Measurements from ENCODE around the gene PTPN9.

Gene PTPN9

GRCh38 chr15:75436881-75437280 is 142.2 kb downstream of the PTPN9 start:
- Histone ChIP-seq H3K4me3 (ENCODE audit: extremely low read depth, insufficient read depth, low read length, poor library complexity, severe bottlenecking) (no peak overlapping the region), H3K36me3 (ENCODE audit: control insufficient read depth, insufficient read depth, low read length) (peaks cover 59% of the 10 kb centered on the region), H3K9me3 (ENCODE audit: control insufficient read depth, low read length) (no peaks in the 10 kb centered on the region), H3K4me1 (ENCODE audit: control insufficient read depth, insufficient read depth, low read length, poor library complexity, severe bottlenecking) (no peaks in the 10 kb centered on the region), H3K27ac (ENCODE audit: low read depth, low read length, severe bottlenecking) (no peak overlapping the region)
- 92 to 100% methylated on average over 3 to 5 of the region's 5 CpGs for WGBS, 2 experiments (ENCODE audit: insufficient coverage in 2 of 2)

GRCh38 chr15:75431682-75432081 is 147.4 kb downstream of the PTPN9 start:
- peaks cover 62% of the 10 kb centered on the region for H3K36me3 ChIP-seq (ENCODE audit: control insufficient read depth, insufficient read depth, low read length)
- no peaks in the 10 kb centered on the region for H3K9me3 ChIP-seq (ENCODE audit: control insufficient read depth, low read length)
- H3K4me3 ChIP-seq (ENCODE audit: extremely low read depth, insufficient read depth, low read length, poor library complexity, severe bottlenecking) = no peak overlapping the region
- no peaks in the 10 kb centered on the region for H3K4me1 ChIP-seq (ENCODE audit: control insufficient read depth, insufficient read depth, low read length, poor library complexity, severe bottlenecking)
- no peak overlapping the region for H3K27ac ChIP-seq (ENCODE audit: low read depth, low read length, severe bottlenecking)
- whole genome bisulfite sequencing, 2 experiments (ENCODE audit: insufficient coverage in 2 of 2) = 86% methylated on average over 1 of the region's 1 CpG; no CpG with 5 or more reads in 1 of the 2 experiments

- 100% methylated on average over 1 to 2 of the region's 2 CpGs for WGBS, 2 experiments (ENCODE audit: insufficient coverage in 2 of 2)
These were observed 147.8 kb downstream of the PTPN9 start for GRCh38 chr15:75431270-75431669.

GRCh38 chr15:75430259-75430658 is 148.9 kb downstream of the PTPN9 start:
- no peak overlapping the region for H3K27ac ChIP-seq (ENCODE audit: low read depth, low read length, severe bottlenecking)
- no peak overlapping the region for H3K4me3 ChIP-seq (ENCODE audit: extremely low read depth, insufficient read depth, low read length, poor library complexity, severe bottlenecking)
- H3K4me1 ChIP-seq (ENCODE audit: control insufficient read depth, insufficient read depth, low read length, poor library complexity, severe bottlenecking) = no peaks in the 10 kb centered on the region
- WGBS, 2 experiments (ENCODE audit: insufficient coverage in 2 of 2) = 95 to 98% methylated on average over 6 to 7 of the region's 7 CpGs
- no peaks in the 10 kb centered on the region for H3K9me3 ChIP-seq (ENCODE audit: control insufficient read depth, low read length)
- peaks cover 61% of the 10 kb centered on the region for H3K36me3 ChIP-seq (ENCODE audit: control insufficient read depth, insufficient read depth, low read length)

More at GRCh38 chr15:75431270-75431669, 147.8 kb downstream of the PTPN9 start:
- no peak overlapping the region for H3K27ac ChIP-seq (ENCODE audit: low read depth, low read length, severe bottlenecking)
- H3K36me3 ChIP-seq (ENCODE audit: control insufficient read depth, insufficient read depth, low read length) = peaks cover 65% of the 10 kb centered on the region
- no peaks in the 10 kb centered on the region for H3K4me1 ChIP-seq (ENCODE audit: control insufficient read depth, insufficient read depth, low read length, poor library complexity, severe bottlenecking)
- no peak overlapping the region for H3K4me3 ChIP-seq (ENCODE audit: extremely low read depth, insufficient read depth, low read length, poor library complexity, severe bottlenecking)
- no peaks in the 10 kb centered on the region for H3K9me3 ChIP-seq (ENCODE audit: control insufficient read depth, low read length)

GRCh38 chr15:75428152-75428551 is 151.0 kb downstream of the PTPN9 start:
- Histone ChIP-seq H3K36me3 (ENCODE audit: control insufficient read depth, insufficient read depth, low read length) (peaks cover 64% of the 10 kb centered on the region), H3K4me1 (ENCODE audit: control insufficient read depth, insufficient read depth, low read length, poor library complexity, severe bottlenecking) (no peaks in the 10 kb centered on the region), H3K9me3 (ENCODE audit: control insufficient read depth, low read length) (no peaks in the 10 kb centered on the region), H3K27ac (ENCODE audit: low read depth, low read length, severe bottlenecking) (no peak overlapping the region), H3K4me3 (ENCODE audit: extremely low read depth, insufficient read depth, low read length, poor library complexity, severe bottlenecking) (no peak overlapping the region)
- WGBS, 2 experiments (ENCODE audit: insufficient coverage in 2 of 2) = 91 to 100% methylated on average over 2 of the region's 3 CpGs

- no peak overlapping the region for H3K4me3 ChIP-seq (ENCODE audit: extremely low read depth, insufficient read depth, low read length, poor library complexity, severe bottlenecking)
- no peak overlapping the region for H3K27ac ChIP-seq (ENCODE audit: low read depth, low read length, severe bottlenecking)
- no peaks in the 10 kb centered on the region for H3K4me1 ChIP-seq (ENCODE audit: control insufficient read depth, insufficient read depth, low read length, poor library complexity, severe bottlenecking)
- H3K36me3 ChIP-seq (ENCODE audit: control insufficient read depth, insufficient read depth, low read length) = peaks cover 76% of the 10 kb centered on the region
- H3K9me3 ChIP-seq (ENCODE audit: control insufficient read depth, low read length) = no peaks in the 10 kb centered on the region
- WGBS, 2 experiments (ENCODE audit: insufficient coverage in 2 of 2) = 100% methylated on average over 1 of the region's 3 CpGs; no CpG with 5 or more reads in 1 of the 2 experiments
These were observed 153.1 kb downstream of the PTPN9 start for GRCh38 chr15:75425966-75426500.

GRCh38 chr15:75422554-75422953 is 156.6 kb downstream of the PTPN9 start:
- H3K9me3 ChIP-seq (ENCODE audit: control insufficient read depth, low read length) = no peaks in the 10 kb centered on the region
- H3K36me3 ChIP-seq (ENCODE audit: control insufficient read depth, insufficient read depth, low read length) = peaks cover 81% of the 10 kb centered on the region
- no peaks in the 10 kb centered on the region for H3K4me1 ChIP-seq (ENCODE audit: control insufficient read depth, insufficient read depth, low read length, poor library complexity, severe bottlenecking)
- 80 to 98% methylated on average over 1 to 5 of the region's 5 CpGs for WGBS, 2 experiments (ENCODE audit: insufficient coverage in 2 of 2)
- no peak overlapping the region for H3K4me3 ChIP-seq (ENCODE audit: extremely low read depth, insufficient read depth, low read length, poor library complexity, severe bottlenecking)
- H3K27ac ChIP-seq (ENCODE audit: low read depth, low read length, severe bottlenecking) = no peak overlapping the region

GRCh38 chr15:75420698-75421097 is 158.4 kb downstream of the PTPN9 start:
- Histone ChIP-seq H3K4me3 (ENCODE audit: extremely low read depth, insufficient read depth, low read length, poor library complexity, severe bottlenecking) (no peak overlapping the region), H3K27ac (ENCODE audit: low read depth, low read length, severe bottlenecking) (no peak overlapping the region), H3K9me3 (ENCODE audit: control insufficient read depth, low read length) (no peaks in the 10 kb centered on the region), H3K4me1 (ENCODE audit: control insufficient read depth, insufficient read depth, low read length, poor library complexity, severe bottlenecking) (no peaks in the 10 kb centered on the region), H3K36me3 (ENCODE audit: control insufficient read depth, insufficient read depth, low read length) (peaks cover 73% of the 10 kb centered on the region)

- H3K4me3 ChIP-seq (ENCODE audit: extremely low read depth, insufficient read depth, low read length, poor library complexity, severe bottlenecking) = no peak overlapping the region
- H3K36me3 ChIP-seq (ENCODE audit: control insufficient read depth, insufficient read depth, low read length) = peaks cover 78% of the 10 kb centered on the region
- no peak overlapping the region for H3K27ac ChIP-seq (ENCODE audit: low read depth, low read length, severe bottlenecking)
- H3K9me3 ChIP-seq (ENCODE audit: control insufficient read depth, low read length) = no peaks in the 10 kb centered on the region
- 90 to 100% methylated on average over 1 of the region's 1 CpG for WGBS, 2 experiments (ENCODE audit: insufficient coverage in 2 of 2)
- H3K4me1 ChIP-seq (ENCODE audit: control insufficient read depth, insufficient read depth, low read length, poor library complexity, severe bottlenecking) = no peaks in the 10 kb centered on the region
These were observed 162.5 kb downstream of the PTPN9 start for GRCh38 chr15:75416584-75416983.
